Measurements from ENCODE around the gene COQ2. TPM values are rescaled to one million over a fixed set of nuclear protein-coding genes. Genes with fewer than 3 reads are reported as not detected.
A peak's percentile ranks its signal among the peaks of the same experiment; 100 is the strongest.
"Not testable (repeated sequence)": the region's sequence is repeated elsewhere in the genome, so short reads cannot be mapped to it uniquely, and the experiment has no call there.

The COQ2 gene
- total RNA-seq, 3 donors from 2014 or later (not counting 1 experiment from before 2014, with no cell fraction given), result 4.7 to 9.7 (median 7.0) TPM

DNA sequence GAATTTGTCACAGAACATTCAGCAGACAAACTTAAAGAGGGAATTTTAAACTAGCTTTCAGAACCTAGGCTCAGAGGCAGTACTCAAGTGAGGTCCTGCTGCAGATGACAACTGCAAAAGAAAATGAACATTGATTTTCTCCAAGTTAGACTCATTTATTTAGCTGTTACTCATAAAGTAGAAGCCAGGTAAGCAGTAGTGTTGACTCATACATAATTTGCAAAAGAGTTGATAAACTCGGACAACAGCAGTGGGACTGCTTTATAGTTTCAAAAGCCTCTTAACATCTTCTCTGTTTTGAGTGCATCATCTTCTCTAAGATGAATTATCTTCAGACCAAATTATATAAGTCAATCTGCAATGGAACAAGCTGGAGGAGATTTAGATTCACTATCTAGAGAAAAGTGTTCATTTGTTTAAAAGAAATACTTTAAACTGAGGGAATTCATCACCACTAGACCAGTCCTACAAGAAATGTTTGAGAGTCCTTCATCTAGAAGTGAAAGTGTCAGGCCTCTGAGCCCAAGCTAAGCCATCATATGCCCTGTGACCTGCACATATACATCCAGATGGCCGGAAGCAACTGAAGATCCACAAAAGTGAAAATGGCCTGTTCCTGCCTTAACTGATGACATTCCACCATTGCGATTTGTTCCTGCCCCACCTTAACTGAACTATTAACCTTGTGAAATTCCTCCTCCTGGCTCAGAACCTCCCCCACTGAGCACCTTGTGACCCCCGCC, 49.5 kb downstream of the COQ2 start:
- no peak overlapping the region for H3K27ac ChIP-seq (ENCODE audit: low read length)
- WGBS (ENCODE audit: insufficient coverage), result 73% methylated on average over 4 of the region's 4 CpGs
- Mint-ChIP-seq H3K9me3 (no peaks in the 10 kb centered on the region), H3K4me3 (peak overlapping the region; percentile 40), H3K4me1 (peaks cover 52 to 53% of the 10 kb centered on the region in 2 donors), H3K36me3 (no peaks in the 10 kb centered on the region), H3K27me3 (ENCODE audit: low read depth in 2 of 2) (no peaks in the 10 kb centered on the region), H3K27ac (peak overlapping the region; percentile 19 to 79)
- no peak for DNase-seq
- no peaks in the 10 kb centered on the region for H3K27me3 ChIP-seq (ENCODE audit: control insufficient read depth, insufficient read depth, low read length)
- no peaks in the 10 kb centered on the region for H3K9me3 ChIP-seq (ENCODE audit: control insufficient read depth, insufficient read depth, low read length)
- peaks cover 30% of the 10 kb centered on the region for H3K4me1 ChIP-seq (ENCODE audit: control insufficient read depth, insufficient read depth, low read length)
- ATAC-seq, result no peak
- no peaks in the 10 kb centered on the region for H3K36me3 ChIP-seq (ENCODE audit: control insufficient read depth, insufficient read depth, low read length)
- H3K4me3 ChIP-seq (ENCODE audit: low read length), result no peak overlapping the region
- intact Hi-C loops (cut with micrococcal nuclease), result no loop called here
- TF ChIP-seq, protein P1, sequence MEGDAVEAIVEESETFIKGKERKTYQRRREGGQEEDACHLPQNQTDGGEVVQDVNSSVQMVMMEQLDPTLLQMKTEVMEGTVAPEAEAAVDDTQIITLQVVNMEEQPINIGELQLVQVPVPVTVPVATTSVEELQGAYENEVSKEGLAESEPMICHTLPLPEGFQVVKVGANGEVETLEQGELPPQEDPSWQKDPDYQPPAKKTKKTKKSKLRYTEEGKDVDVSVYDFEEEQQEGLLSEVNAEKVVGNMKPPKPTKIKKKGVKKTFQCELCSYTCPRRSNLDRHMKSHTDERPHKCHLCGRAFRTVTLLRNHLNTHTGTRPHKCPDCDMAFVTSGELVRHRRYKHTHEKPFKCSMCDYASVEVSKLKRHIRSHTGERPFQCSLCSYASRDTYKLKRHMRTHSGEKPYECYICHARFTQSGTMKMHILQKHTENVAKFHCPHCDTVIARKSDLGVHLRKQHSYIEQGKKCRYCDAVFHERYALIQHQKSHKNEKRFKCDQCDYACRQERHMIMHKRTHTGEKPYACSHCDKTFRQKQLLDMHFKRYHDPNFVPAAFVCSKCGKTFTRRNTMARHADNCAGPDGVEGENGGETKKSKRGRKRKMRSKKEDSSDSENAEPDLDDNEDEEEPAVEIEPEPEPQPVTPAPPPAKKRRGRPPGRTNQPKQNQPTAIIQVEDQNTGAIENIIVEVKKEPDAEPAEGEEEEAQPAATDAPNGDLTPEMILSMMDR (IDR thresholded peaks at IDR 0.05), result no peak

- H3K4me3 ChIP-seq (ENCODE audit: low read length); H3K9me3 ChIP-seq (ENCODE audit: control insufficient read depth, insufficient read depth, low read length); ATAC-seq; H3K36me3 Mint-ChIP-seq; intact Hi-C loops (cut with micrococcal nuclease); H3K27ac Mint-ChIP-seq; H3K36me3 ChIP-seq (ENCODE audit: control insufficient read depth, insufficient read depth, low read length); H3K27me3 Mint-ChIP-seq (ENCODE audit: low read depth in 2 of 2); H3K9me3 Mint-ChIP-seq; DNase-seq; H3K27me3 ChIP-seq (ENCODE audit: control insufficient read depth, insufficient read depth, low read length); H3K4me3 Mint-ChIP-seq; H3K27ac ChIP-seq (ENCODE audit: low read length): not testable (repeated sequence)
- H3K4me1 Mint-ChIP-seq, result peaks cover 52 to 54% of the 10 kb centered on the region in 2 donors
- H3K4me1 ChIP-seq (ENCODE audit: control insufficient read depth, insufficient read depth, low read length), result peaks cover 30% of the 10 kb centered on the region
- WGBS (ENCODE audit: insufficient coverage), result 97% methylated on average over 3 of the region's 3 CpGs
Observed at GRCh38 chr4:83234387-83234786, 50.2 kb downstream of the COQ2 start.

DNA sequence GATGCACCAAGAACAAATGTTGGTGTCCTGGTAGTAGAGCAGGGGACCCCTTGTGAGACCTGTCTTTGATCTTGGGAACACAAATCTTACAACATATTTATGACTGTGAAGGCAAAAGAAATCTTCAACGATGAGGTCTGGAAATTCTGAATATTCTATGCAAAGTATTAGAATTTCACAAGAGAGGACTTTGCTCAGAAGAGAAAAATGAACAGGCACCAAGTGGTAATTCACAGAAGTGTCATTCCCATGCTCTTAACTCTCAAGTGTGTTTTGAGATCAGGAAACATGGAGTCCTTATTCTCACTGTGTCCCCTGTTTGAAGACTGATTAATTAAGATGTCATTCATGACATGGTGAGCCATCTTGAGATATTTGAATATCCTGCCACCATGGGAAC, 52.5 kb downstream of the COQ2 start:
- Histone ChIP-seq H3K4me1 (ENCODE audit: control insufficient read depth, insufficient read depth, low read length) (peaks cover 30% of the 10 kb centered on the region), H3K27me3 (ENCODE audit: control insufficient read depth, insufficient read depth, low read length) (no peaks in the 10 kb centered on the region), H3K9me3 (ENCODE audit: control insufficient read depth, insufficient read depth, low read length) (no peaks in the 10 kb centered on the region), H3K27ac (ENCODE audit: low read length) (peak overlapping the region; percentile 9), H3K4me3 (ENCODE audit: low read length) (no peak overlapping the region), H3K36me3 (ENCODE audit: control insufficient read depth, insufficient read depth, low read length) (no peaks in the 10 kb centered on the region)
- Mint-ChIP-seq H3K9me3 (no peaks in the 10 kb centered on the region), H3K36me3 (no peaks in the 10 kb centered on the region), H3K4me3 (peak overlapping the region; percentile 77), H3K27me3 (ENCODE audit: low read depth in 2 of 2) (no peaks in the 10 kb centered on the region), H3K4me1 (peaks cover 54 to 56% of the 10 kb centered on the region in 2 donors), H3K27ac (peak overlapping the region; percentile 75 to 82)
- TF ChIP-seq, protein P1 (IDR thresholded peaks at IDR 0.05), result no peak
- 20% methylated on average over 1 of the region's 1 CpG for WGBS (ENCODE audit: insufficient coverage)
- ATAC-seq (no peak), DNase-seq (no peak)
- intact Hi-C loops (cut with micrococcal nuclease), result no loop called here

- Mint-ChIP-seq H3K9me3 (no peaks in the 10 kb centered on the region), H3K4me3 (peak overlapping the region; percentile 77), H3K36me3 (no peaks in the 10 kb centered on the region), H3K4me1 (peaks cover 54 to 58% of the 10 kb centered on the region in 2 donors), H3K27me3 (ENCODE audit: low read depth in 2 of 2) (no peaks in the 10 kb centered on the region), H3K27ac (peak overlapping the region; percentile 75 to 82)
- no peaks in the 10 kb centered on the region for H3K27me3 ChIP-seq (ENCODE audit: control insufficient read depth, insufficient read depth, low read length)
- no peak overlapping the region for H3K4me3 ChIP-seq (ENCODE audit: low read length)
- DNase-seq (peak in 1 of 2 donors; percentile 36), ATAC-seq (peak; percentile 55 to 82 (median 77))
- WGBS (ENCODE audit: insufficient coverage), result no CpG with 5 or more reads among the region's 1 CpG
- peaks cover 30% of the 10 kb centered on the region for H3K4me1 ChIP-seq (ENCODE audit: control insufficient read depth, insufficient read depth, low read length)
- no peaks in the 10 kb centered on the region for H3K9me3 ChIP-seq (ENCODE audit: control insufficient read depth, insufficient read depth, low read length)
- TF ChIP-seq, protein P1 (IDR thresholded peaks at IDR 0.05), result no peak
- peak overlapping the region; percentile 9 for H3K27ac ChIP-seq (ENCODE audit: low read length)
- no peaks in the 10 kb centered on the region for H3K36me3 ChIP-seq (ENCODE audit: control insufficient read depth, insufficient read depth, low read length)
- intact Hi-C loops (cut with micrococcal nuclease), result no loop called here
Observed at GRCh38 chr4:83231620-83232076, 53.0 kb downstream of the COQ2 start.
